ENCODE data around the gene PAK1. TPM values are rescaled to one million over a fixed set of nuclear protein-coding genes. Genes with fewer than 3 reads are reported as not detected.

The PAK1 gene
- 10 to 100 TPM; 12.5 to 15.2 TPM for total RNA-seq

DNA sequence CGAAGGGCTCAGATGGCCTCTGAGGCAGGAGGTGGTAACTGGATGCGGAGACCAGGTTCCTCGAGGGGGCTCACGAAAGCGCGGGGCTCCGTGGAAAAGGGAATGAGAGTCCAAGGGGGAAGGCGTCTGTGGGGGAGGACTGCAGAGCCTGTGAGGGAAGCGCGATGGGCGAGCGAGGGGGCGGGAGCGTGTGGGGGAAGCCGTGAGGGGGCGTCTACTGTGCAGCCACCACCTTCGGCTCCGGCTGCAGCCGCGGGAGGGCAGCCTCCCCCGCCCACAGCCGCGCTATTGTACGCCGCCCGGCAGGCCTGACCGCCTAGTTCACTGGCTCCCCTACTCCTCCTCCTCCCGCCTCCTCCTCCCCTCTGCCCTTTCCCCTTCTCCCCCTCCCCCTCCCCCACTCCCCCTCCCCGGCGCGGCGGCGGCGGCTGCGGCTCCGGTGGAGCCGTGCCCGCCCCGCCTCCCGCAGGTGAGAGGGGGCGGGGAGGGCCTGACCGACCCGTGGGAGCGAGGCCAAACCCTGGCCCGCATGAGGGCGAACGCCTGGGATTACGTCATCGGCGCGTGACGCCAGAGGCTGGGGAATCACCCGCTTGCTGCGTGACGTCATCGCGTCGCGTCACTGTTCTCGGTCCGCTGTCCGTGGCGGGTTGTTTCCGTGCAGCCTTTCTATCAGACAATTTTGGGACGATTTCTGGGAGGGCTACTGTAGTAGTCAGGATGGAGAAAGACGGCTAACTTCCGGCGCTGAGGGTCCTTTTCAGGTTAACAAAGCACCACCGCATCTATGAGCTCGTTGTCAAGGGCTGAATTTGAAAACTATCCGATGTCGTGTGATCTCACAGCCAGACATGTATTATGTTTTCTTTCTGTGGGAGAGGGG, at the start of gene PAK1:
TSS of gene PAK1 (minus strand) at position 294 of the 883 bp plus-strand sequence. CDS start 81,574 bp downstream, outside the sequence.
- no peaks in the 10 kb centered on the region for H3K27me3 ChIP-seq
- peak within 1 kb of the TSS; percentile 48 to 76 for H3K27ac ChIP-seq
- no peaks in the 10 kb centered on the region for H3K9me3 ChIP-seq
- no peaks in the 10 kb centered on the region for H3K36me3 ChIP-seq
- peaks cover 0 to 8% of the 10 kb centered on the region in 2 donors for H3K4me1 ChIP-seq
- TF ChIP-seq, protein P1, sequence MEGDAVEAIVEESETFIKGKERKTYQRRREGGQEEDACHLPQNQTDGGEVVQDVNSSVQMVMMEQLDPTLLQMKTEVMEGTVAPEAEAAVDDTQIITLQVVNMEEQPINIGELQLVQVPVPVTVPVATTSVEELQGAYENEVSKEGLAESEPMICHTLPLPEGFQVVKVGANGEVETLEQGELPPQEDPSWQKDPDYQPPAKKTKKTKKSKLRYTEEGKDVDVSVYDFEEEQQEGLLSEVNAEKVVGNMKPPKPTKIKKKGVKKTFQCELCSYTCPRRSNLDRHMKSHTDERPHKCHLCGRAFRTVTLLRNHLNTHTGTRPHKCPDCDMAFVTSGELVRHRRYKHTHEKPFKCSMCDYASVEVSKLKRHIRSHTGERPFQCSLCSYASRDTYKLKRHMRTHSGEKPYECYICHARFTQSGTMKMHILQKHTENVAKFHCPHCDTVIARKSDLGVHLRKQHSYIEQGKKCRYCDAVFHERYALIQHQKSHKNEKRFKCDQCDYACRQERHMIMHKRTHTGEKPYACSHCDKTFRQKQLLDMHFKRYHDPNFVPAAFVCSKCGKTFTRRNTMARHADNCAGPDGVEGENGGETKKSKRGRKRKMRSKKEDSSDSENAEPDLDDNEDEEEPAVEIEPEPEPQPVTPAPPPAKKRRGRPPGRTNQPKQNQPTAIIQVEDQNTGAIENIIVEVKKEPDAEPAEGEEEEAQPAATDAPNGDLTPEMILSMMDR (IDR thresholded peaks at IDR 0.05), result peak in 1 of 2 donors; percentile 15
- H3K4me3 ChIP-seq, result peak within 1 kb of the TSS; percentile 65 to 66
- DNase-seq (ENCODE audit: low spot score), result peak; percentile 83

DNA sequence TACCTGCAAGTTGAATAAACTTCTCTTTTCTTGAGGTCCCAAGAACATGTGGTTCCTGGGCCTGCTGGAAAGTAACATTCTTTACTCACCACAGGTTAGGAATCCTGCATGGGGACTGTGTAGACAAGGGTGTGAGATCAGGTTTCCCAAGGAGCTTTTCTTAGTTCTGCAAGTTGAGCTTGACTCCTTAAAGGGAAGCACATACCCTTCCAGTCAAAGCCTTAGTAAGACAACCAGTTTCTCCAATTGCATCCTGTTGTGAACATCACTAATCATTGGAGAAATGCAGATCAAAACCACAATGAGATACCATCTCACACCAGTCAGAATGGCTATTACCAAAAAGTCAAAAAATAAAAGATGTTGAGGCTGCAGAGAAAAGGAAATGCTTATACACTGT, 48.3 kb upstream of the PAK1 start:
- H3K9me3 ChIP-seq, result no peaks in the 10 kb centered on the region
- no peak overlapping the region for H3K27ac ChIP-seq
- no peaks in the 10 kb centered on the region for H3K27me3 ChIP-seq
- H3K4me1 ChIP-seq, result no peaks in the 10 kb centered on the region
- DNase-seq (ENCODE audit: low spot score), result no peak
- no peak overlapping the region for H3K4me3 ChIP-seq
- TF ChIP-seq, protein P1 (IDR thresholded peaks at IDR 0.05), result no peak
- no peaks in the 10 kb centered on the region for H3K36me3 ChIP-seq

DNA sequence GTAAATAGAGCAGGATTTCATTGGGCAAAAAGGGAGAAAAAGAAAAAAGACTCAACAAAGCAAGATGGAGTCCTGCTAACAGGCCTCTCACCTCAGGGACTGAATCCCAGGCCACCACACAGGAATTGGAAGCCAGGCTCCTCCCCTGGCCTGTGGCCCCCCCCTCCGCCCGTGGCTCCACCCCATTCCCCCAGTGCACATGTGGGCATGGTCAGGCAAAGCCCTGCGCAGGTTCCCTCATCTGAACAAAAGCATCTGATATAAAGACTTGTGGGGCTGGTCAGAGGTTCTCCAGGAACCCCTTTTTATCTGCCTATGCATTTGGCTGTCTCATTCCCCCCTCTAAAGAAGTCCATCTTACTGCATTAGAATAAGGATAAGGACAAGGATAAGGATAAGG, 46.0 kb upstream of the PAK1 start:
- no peaks in the 10 kb centered on the region for H3K9me3 ChIP-seq
- no peaks in the 10 kb centered on the region for H3K4me1 ChIP-seq

DNA sequence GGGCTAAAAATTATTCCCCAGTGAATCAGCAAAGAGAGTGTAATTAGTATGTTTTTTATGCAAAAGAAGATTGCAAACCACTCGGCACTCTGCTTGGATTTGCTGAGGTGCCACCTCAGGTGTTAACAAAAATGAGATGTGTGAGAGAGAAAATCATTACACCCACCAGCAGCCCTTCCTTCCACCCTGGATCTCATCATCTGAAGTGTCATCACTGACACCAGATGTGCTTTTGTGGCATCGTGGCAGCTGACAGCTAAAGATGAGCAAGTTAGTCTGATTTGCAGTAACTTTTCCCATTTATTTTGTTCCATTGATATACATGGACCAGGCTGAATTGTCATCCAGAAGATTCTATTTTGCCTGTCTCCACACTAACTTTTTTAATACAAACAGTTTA, 44.6 kb upstream of the PAK1 start:
- H3K27ac ChIP-seq, result no peak overlapping the region
- DNase-seq (ENCODE audit: low spot score), result no peak
- TF ChIP-seq, protein P1 (IDR thresholded peaks at IDR 0.05), result no peak
- H3K4me3 ChIP-seq, result no peak overlapping the region
- no peaks in the 10 kb centered on the region for H3K27me3 ChIP-seq
- H3K36me3 ChIP-seq, result no peaks in the 10 kb centered on the region
- H3K9me3 ChIP-seq, result no peaks in the 10 kb centered on the region
- H3K4me1 ChIP-seq, result no peaks in the 10 kb centered on the region

More for the DNA sequence above, 46.0 kb upstream of the PAK1 start:
- H3K27ac ChIP-seq, result no peak overlapping the region
- no peaks in the 10 kb centered on the region for H3K36me3 ChIP-seq
- H3K27me3 ChIP-seq, result no peaks in the 10 kb centered on the region
- no peak overlapping the region for H3K4me3 ChIP-seq
- DNase-seq (ENCODE audit: low spot score), result no peak
- TF ChIP-seq, protein P1 (IDR thresholded peaks at IDR 0.05), result no peak

DNA sequence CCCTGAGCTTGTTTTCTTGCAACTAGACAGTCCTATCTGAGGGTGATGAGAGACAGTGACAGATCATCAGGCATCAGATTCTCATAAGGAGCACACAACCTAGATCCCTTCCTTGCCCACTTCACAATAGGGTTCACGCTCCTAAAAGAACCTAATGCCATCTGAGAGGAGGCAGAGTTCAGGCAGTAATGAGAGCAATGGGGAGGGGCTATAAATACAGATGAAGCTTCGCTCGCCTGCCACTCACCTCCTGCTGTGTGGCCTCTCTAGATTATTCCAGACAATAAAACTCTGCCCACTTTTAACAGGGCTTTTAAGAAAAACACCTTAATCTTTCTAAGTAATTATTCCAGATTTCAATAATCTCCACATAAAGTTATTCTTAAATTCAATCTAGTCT, 43.9 kb upstream of the PAK1 start:
- DNase-seq (ENCODE audit: low spot score), result no peak
- Histone ChIP-seq H3K36me3 (no peaks in the 10 kb centered on the region), H3K27ac (no peak overlapping the region), H3K9me3 (no peaks in the 10 kb centered on the region), H3K27me3 (no peaks in the 10 kb centered on the region), H3K4me1 (no peaks in the 10 kb centered on the region), H3K4me3 (no peak overlapping the region)
- TF ChIP-seq, protein P1 (IDR thresholded peaks at IDR 0.05), result no peak

Data from right atrium auricular region (tissue), 2 donors.